Cardiac muscle cell (in vitro differentiated cells and primary cell): ENCODE measurements around the gene INSIG2. TPM values are rescaled to one million over a fixed set of nuclear protein-coding genes. Genes with fewer than 3 reads are reported as not detected.

Experiments
- DNase-seq, 2 donors: peaks; one replicate each; pipeline versions ENCODE4 v3.0.0 to v3.0.0-alpha.2; 2010 to 2017; ENCODE audit warnings: low read depth in 1 of 2, low spot score in 1 of 2
- H3K27ac ChIP-seq: fragments of 200-600 bp; sonication (generic); 2 replicates; pipeline ENCODE4 v1.5.1; 2016
- H3K27me3 ChIP-seq: fragments of 200-600 bp; sonication (generic); 2 replicates; pipeline ENCODE4 v1.6.0; 2016; ENCODE audit warnings: control low read depth
- H3K36me3 ChIP-seq: fragments of 200-600 bp; sonication (generic); 2 replicates; pipeline ENCODE4 v1.5.1; 2016; ENCODE audit warnings: control low read depth
- H3K4me1 ChIP-seq: fragments of 200-600 bp; sonication (generic); 2 replicates; pipeline ENCODE4 v1.8.1; 2017; ENCODE audit warnings: low read depth, mild to moderate bottlenecking, mixed run types
- H3K4me3 ChIP-seq: fragments of 200-600 bp; sonication (generic); 2 replicates; pipeline ENCODE4 v1.5.1; 2016; ENCODE audit warnings: mild to moderate bottlenecking
- H3K9me3 ChIP-seq: fragments of 200-600 bp; sonication (generic); 2 replicates; pipeline ENCODE4 v1.5.1; 2017; ENCODE audit warnings: low read depth, mild to moderate bottlenecking, control low read depth
- polyA plus RNA-seq: library from polyadenylated mRNA; unstranded; fragments of >200 nt; fragmentation: Nextera tagmentation; extraction: Ambion mirVana; gene quantifications from 2 replicates; pipeline ENCODE4 v1.2.1, GENCODE V29; 2016
- total RNA-seq: library from RNA; depleted of rRNA; stranded (reverse); fragments of >200 nt; gene quantifications from 2 replicates; pipeline ENCODE4 v1.2.3, GENCODE V29; 2016
- TF ChIP-seq, protein P1 (sequence below): IDR thresholded peaks from 2 replicates; pipeline ENCODE4 v1.5.1; 2012; ENCODE audit warnings: low read depth, mild to moderate bottlenecking, low read length

INSIG2 gene
- total and polyA plus RNA-seq, 2 experiments from 2014 or later, result 12.4 to 62.2 TPM

DNA sequence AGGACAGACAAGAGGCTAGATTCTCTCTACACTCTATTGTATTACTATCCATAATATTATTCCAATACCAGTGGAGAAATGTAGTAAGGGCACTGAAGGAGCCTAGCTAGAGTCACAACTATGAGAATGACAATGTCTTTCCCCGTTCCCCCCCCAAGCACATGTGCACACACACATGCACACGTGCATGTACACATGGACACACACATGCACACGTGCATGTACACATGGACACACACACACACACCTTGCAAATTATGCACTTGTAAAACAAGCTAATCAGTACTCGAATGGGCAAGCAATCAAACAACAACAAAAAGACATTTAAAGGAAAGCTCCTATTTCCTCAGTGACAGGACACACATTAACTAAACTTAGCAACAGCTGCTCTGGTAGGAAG is 65.2 kb downstream of the INSIG2 start:
- no peak for DNase-seq
- Histone ChIP-seq H3K27ac (no peak overlapping the region), H3K36me3 (no peaks in the 10 kb centered on the region), H3K9me3 (no peaks in the 10 kb centered on the region), H3K4me3 (no peak overlapping the region), H3K4me1 (no peaks in the 10 kb centered on the region), H3K27me3 (no peaks in the 10 kb centered on the region)
- TF ChIP-seq, protein P1, sequence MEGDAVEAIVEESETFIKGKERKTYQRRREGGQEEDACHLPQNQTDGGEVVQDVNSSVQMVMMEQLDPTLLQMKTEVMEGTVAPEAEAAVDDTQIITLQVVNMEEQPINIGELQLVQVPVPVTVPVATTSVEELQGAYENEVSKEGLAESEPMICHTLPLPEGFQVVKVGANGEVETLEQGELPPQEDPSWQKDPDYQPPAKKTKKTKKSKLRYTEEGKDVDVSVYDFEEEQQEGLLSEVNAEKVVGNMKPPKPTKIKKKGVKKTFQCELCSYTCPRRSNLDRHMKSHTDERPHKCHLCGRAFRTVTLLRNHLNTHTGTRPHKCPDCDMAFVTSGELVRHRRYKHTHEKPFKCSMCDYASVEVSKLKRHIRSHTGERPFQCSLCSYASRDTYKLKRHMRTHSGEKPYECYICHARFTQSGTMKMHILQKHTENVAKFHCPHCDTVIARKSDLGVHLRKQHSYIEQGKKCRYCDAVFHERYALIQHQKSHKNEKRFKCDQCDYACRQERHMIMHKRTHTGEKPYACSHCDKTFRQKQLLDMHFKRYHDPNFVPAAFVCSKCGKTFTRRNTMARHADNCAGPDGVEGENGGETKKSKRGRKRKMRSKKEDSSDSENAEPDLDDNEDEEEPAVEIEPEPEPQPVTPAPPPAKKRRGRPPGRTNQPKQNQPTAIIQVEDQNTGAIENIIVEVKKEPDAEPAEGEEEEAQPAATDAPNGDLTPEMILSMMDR, result no peak

DNA sequence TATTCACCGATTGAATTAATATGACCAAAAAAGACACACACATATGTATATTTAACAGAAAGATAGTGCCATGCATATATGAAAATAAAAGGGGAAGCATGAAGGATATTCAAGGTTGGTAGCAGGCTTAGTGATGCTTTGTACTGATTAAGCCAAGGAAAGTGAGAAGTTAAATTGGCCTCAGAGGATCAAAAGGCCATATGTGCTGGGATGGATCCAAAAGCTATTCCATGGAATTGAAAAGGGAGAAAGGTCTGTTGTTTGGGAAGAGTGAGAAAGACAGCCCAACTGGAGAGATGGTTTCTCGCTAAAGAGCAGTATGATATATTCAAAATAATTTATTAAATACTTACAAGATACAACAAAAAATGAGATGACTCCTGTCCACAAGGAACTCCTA is 65.9 kb downstream of the INSIG2 start:
- Histone ChIP-seq H3K27me3 (no peaks in the 10 kb centered on the region), H3K4me1 (no peaks in the 10 kb centered on the region), H3K36me3 (no peaks in the 10 kb centered on the region), H3K9me3 (no peaks in the 10 kb centered on the region), H3K4me3 (no peak overlapping the region), H3K27ac (no peak overlapping the region)
- TF ChIP-seq, protein P1, result no peak
- no peak for DNase-seq

Other genes with a start within 250 kb of the INSIG2 start
- gene CCDC93, start 74.4 kb upstream of the INSIG2 start, total RNA-seq, result 18.0 and 20.8 TPM in 2 replicates
- gene CCDC93, start 74.4 kb upstream of the INSIG2 start, polyA plus RNA-seq, result 16.9 and 17.0 TPM in 2 replicates